ENCODE data around the gene CDCP2. TPM values are rescaled to one million over a fixed set of nuclear protein-coding genes. Genes with fewer than 3 reads are reported as not detected.

The CDCP2 gene
- total and polyA plus RNA-seq, 4 donors, result 0.06 to 0.08 TPM; not detected in 2

DNA sequence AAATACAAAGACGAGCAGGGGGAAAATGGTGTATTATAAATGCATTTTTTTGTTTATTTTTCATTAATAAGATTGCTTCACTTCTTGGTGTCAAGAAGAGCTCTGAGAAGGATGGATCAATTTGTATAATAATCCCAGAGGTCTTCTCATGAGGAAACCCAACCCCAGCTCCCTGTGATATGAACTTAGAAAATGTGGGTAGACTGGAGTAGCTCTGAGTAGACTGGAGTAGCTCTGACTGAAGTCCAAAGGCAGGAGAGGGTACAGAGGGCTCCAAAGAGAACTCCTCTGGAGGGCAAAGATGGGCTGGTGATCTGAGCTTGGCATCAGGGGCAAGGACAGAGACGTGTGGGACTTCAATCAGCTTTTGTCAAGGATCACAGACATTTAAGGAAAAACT is 21.4 kb downstream of the CDCP2 start:
- Histone ChIP-seq H3K27me3 (ENCODE audit: control insufficient read depth, insufficient read depth, low read length) (no peaks in the 10 kb centered on the region), H3K9me3 (ENCODE audit: control insufficient read depth, insufficient read depth, low read length) (peaks cover 6% of the 10 kb centered on the region), H3K4me3 (ENCODE audit: low read depth, low read length) (no peak overlapping the region), H3K27ac (ENCODE audit: low read depth, low read length) (no peak overlapping the region), H3K4me1 (ENCODE audit: control insufficient read depth, insufficient read depth, low read length) (peaks cover 10% of the 10 kb centered on the region), H3K36me3 (ENCODE audit: control insufficient read depth, insufficient read depth, low read length) (no peaks in the 10 kb centered on the region)
- WGBS (ENCODE audit: insufficient coverage), result 23% methylated on average over 1 of the region's 2 CpGs
- no peak for DNase-seq (ENCODE audit: low read depth in 4 of 6, low spot score in 6 of 6)

DNA sequence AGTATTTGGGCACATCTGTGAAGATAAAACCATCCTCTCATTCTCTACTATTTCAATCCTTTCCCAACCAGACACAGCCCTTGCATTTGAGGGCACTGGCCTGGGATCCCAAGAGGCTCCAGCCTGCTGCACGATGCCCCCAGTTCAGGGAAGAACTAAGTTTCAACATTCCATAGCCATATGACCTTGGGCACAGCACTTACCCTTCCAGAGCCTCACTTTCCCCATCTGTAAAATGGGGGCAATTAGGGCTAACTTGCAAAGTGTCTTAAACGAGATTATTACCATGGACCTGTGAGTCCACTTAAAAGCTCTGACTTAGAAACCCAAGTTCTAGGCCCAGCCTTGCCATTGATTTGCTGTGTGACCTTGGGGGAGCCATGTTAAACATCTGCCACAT is 22.9 kb downstream of the CDCP2 start:
- WGBS (ENCODE audit: insufficient coverage), result 78% methylated on average over 1 of the region's 2 CpGs
- no peaks in the 10 kb centered on the region for H3K36me3 ChIP-seq (ENCODE audit: control insufficient read depth, insufficient read depth, low read length)
- H3K4me3 ChIP-seq (ENCODE audit: low read depth, low read length), result no peak overlapping the region
- H3K9me3 ChIP-seq (ENCODE audit: control insufficient read depth, insufficient read depth, low read length), result peaks cover 6% of the 10 kb centered on the region
- H3K27ac ChIP-seq (ENCODE audit: low read depth, low read length), result no peak overlapping the region
- no peaks in the 10 kb centered on the region for H3K4me1 ChIP-seq (ENCODE audit: control insufficient read depth, insufficient read depth, low read length)
- DNase-seq (ENCODE audit: low read depth in 4 of 6, low spot score in 6 of 6), result no peak
- H3K27me3 ChIP-seq (ENCODE audit: control insufficient read depth, insufficient read depth, low read length), result no peaks in the 10 kb centered on the region

DNA sequence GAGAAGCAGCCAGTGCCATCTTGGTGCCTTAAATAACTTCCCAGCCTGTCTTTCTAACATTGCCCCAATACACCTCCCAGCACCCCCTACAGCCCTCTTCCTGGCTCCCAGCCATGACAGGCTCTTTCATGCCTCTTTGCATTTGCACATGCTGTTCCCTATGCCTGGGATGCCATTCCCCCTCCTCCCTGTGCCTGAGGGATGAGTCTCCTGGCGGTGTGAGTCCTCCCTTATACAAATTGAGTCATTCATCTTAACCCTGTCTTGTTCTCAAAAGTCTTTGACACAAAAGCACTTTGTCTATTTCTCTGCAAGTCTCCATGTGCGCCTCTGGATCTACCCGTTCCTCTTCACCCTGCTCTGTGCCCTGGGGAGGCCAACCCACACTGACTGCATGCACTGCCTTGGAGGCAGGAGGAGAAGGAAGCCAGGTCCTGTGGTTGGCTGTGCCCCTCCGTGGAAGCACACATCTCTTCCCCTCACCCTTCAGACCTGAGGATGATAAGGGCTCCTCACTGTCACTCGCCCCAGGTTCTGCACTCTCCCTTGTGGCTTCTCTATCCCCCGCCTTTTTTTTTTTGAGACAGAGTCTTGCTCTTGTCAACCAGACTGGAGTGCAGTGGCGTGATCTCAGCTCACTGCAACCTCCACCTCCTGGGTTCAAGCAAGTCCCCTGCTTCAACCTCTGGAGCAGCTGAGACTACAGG is 25.1 kb downstream of the CDCP2 start:
- Histone ChIP-seq H3K4me1 (ENCODE audit: control insufficient read depth, insufficient read depth, low read length) (no peaks in the 10 kb centered on the region), H3K9me3 (ENCODE audit: control insufficient read depth, insufficient read depth, low read length) (peaks cover 6% of the 10 kb centered on the region), H3K4me3 (ENCODE audit: low read depth, low read length) (no peak overlapping the region), H3K27ac (ENCODE audit: low read depth, low read length) (no peak overlapping the region), H3K36me3 (ENCODE audit: control insufficient read depth, insufficient read depth, low read length) (no peaks in the 10 kb centered on the region), H3K27me3 (ENCODE audit: control insufficient read depth, insufficient read depth, low read length) (no peaks in the 10 kb centered on the region)
- no peak for DNase-seq (ENCODE audit: low read depth in 4 of 6, low spot score in 6 of 6)
- WGBS (ENCODE audit: insufficient coverage), result 91% methylated on average over 7 of the region's 7 CpGs

DNA sequence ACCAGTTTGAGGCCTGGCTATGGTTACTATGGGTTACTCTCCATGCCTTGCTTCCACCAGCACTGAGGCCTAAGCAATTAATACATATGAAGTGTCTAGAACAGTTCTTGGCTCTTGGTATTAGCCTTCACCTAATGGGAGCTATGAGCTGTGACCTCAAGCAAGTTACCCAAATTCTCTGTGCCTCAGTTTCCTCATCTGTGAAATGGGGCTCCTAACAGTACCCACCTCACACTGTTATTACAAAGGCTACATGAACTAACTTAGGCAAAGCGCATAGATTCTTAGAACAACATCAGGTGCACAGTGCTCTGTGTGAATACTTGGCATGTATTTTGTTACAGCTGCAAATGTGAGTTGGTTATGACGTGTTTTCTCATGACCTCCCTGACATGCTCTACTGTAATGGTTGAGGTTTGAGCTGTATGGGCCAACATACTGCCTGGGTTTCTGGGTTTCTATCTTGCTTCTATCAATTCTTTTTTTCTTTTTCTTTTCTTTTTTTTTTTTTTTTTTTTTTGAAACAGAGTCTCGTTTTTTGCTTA is 26.5 kb downstream of the CDCP2 start:
- Histone ChIP-seq H3K9me3 (ENCODE audit: control insufficient read depth, insufficient read depth, low read length) (peaks cover 6% of the 10 kb centered on the region), H3K36me3 (ENCODE audit: control insufficient read depth, insufficient read depth, low read length) (no peaks in the 10 kb centered on the region), H3K27me3 (ENCODE audit: control insufficient read depth, insufficient read depth, low read length) (peaks cover 8% of the 10 kb centered on the region), H3K4me1 (ENCODE audit: control insufficient read depth, insufficient read depth, low read length) (peaks cover 10% of the 10 kb centered on the region), H3K27ac (ENCODE audit: low read depth, low read length) (no peak overlapping the region), H3K4me3 (ENCODE audit: low read depth, low read length) (no peak overlapping the region)
- no peak for DNase-seq (ENCODE audit: low read depth in 4 of 6, low spot score in 6 of 6)
- 100% methylated on average over 1 of the region's 3 CpGs for WGBS (ENCODE audit: insufficient coverage)

DNA sequence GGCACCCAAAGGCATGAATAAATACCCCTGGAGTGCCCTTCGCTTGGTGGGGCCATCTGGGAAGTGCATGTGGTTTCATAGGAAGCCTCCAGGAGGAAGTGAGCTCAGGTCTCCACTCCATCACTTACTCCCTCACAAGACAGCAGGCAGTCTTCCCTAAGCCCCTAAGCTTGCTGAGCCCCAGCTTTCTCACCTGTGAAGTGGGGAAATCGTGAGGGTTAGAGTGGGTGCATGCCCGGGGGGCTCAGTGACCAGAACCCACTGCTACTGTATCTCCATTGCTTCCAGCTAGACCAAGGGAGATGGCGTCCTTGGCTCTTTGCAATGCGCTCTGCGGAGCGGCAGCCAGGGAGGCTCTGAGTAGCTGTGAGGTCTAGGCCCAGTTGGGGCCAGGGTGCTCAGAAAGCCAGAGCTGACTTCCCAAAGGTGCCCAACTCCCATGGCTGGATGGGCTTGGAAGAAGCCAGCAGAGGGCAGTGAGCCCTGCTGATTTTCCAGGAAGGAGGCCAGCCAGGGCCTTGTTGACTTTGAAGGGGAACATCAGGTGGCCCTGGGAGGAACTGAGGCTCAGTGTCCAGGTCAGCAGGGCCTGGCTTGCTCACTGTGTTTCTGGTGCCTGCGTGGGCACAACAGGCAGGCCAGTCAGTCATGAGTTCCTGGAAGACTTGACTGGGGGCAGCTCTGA is 27.3 kb downstream of the CDCP2 start:
- DNase-seq (ENCODE audit: low read depth in 4 of 6, low spot score in 6 of 6), result no peak
- H3K36me3 ChIP-seq (ENCODE audit: control insufficient read depth, insufficient read depth, low read length), result no peaks in the 10 kb centered on the region
- no peak overlapping the region for H3K27ac ChIP-seq (ENCODE audit: low read depth, low read length)
- peaks cover 6% of the 10 kb centered on the region for H3K9me3 ChIP-seq (ENCODE audit: control insufficient read depth, insufficient read depth, low read length)
- H3K4me1 ChIP-seq (ENCODE audit: control insufficient read depth, insufficient read depth, low read length), result peaks cover 14% of the 10 kb centered on the region
- 94% methylated on average over 5 of the region's 8 CpGs for WGBS (ENCODE audit: insufficient coverage)
- H3K27me3 ChIP-seq (ENCODE audit: control insufficient read depth, insufficient read depth, low read length), result peaks cover 8% of the 10 kb centered on the region
- no peak overlapping the region for H3K4me3 ChIP-seq (ENCODE audit: low read depth, low read length)

DNA sequence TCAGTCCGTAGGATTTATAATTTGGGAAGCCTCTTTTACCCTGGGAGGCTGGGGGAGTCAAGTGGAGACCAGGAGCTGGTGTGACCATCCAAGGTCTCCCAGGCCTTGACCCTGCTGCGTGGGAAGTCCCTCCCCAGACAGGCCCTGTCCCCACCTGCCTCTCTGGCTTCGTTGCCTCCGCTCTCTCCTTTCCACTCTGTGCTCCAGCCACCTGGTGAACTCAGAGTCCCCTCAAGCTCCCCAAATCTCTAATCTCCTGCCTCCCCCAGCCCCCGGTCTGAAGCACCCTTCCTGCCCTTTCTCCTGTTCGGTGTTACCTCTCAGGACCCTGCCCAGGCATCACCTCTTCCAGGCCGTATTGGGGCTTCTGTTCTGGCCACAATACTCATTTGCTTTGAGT is 27.9 kb downstream of the CDCP2 start:
- WGBS (ENCODE audit: insufficient coverage), result 90% methylated on average over 6 of the region's 7 CpGs
- no peak overlapping the region for H3K27ac ChIP-seq (ENCODE audit: low read depth, low read length)

DNA sequence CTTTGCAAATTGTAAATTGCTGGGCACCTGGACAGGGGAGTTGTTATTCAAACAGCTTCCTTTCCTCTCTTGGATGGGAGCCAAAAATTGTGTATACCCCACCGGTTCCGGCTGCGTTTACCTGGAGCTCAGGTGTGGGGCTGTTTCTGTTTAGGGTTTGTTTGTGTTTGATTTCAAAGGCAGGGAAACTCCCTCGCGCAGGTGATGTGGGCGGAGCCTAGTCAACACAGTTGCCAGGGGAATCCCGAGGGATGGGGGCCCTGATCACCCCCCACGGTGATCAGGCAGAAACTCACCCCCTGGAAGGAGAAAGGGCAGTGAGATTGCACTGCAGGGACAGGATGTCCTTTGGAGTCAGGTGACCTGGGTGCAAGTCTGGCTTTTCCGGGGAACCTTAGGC is 28.3 kb downstream of the CDCP2 start:
- Histone ChIP-seq H3K27me3 (ENCODE audit: control insufficient read depth, insufficient read depth, low read length) (peaks cover 8% of the 10 kb centered on the region), H3K36me3 (ENCODE audit: control insufficient read depth, insufficient read depth, low read length) (no peaks in the 10 kb centered on the region), H3K27ac (ENCODE audit: low read depth, low read length) (no peak overlapping the region), H3K4me1 (ENCODE audit: control insufficient read depth, insufficient read depth, low read length) (peaks cover 14% of the 10 kb centered on the region), H3K4me3 (ENCODE audit: low read depth, low read length) (no peak overlapping the region), H3K9me3 (ENCODE audit: control insufficient read depth, insufficient read depth, low read length) (peaks cover 6% of the 10 kb centered on the region)
- no peak for DNase-seq (ENCODE audit: low read depth in 4 of 6, low spot score in 6 of 6)
- 60% methylated on average over 8 of the region's 9 CpGs for WGBS (ENCODE audit: insufficient coverage)

More for the DNA sequence above, 27.9 kb downstream of the CDCP2 start:
- Histone ChIP-seq H3K4me1 (ENCODE audit: control insufficient read depth, insufficient read depth, low read length) (peaks cover 14% of the 10 kb centered on the region), H3K27me3 (ENCODE audit: control insufficient read depth, insufficient read depth, low read length) (peaks cover 8% of the 10 kb centered on the region), H3K36me3 (ENCODE audit: control insufficient read depth, insufficient read depth, low read length) (no peaks in the 10 kb centered on the region), H3K9me3 (ENCODE audit: control insufficient read depth, insufficient read depth, low read length) (peaks cover 6% of the 10 kb centered on the region), H3K4me3 (ENCODE audit: low read depth, low read length) (no peak overlapping the region)
- no peak for DNase-seq (ENCODE audit: low read depth in 4 of 6, low spot score in 6 of 6)

DNA sequence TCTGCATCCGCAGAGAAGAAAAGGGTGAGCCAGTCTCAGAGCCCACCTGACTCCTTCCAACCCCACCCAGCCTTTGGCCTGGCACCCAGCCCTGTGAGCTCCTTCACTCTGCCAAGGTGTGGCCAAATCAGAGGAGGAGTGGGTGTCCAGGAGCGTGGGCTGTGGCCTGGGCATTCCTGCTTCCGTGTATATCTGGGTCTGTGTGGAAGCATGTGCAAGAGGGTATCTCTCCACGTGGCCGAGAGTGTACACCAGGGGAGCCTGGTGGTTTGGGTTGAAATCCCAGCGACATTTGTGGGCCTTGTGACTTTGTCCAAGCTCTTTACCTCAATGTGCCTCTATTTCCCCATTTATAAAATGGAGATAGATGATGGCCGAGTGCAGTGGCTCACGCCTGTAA is 29.8 kb downstream of the CDCP2 start:
- H3K27me3 ChIP-seq (ENCODE audit: control insufficient read depth, insufficient read depth, low read length), result peaks cover 8% of the 10 kb centered on the region
- WGBS (ENCODE audit: insufficient coverage), result 100% methylated on average over 2 of the region's 8 CpGs
- DNase-seq (ENCODE audit: low read depth in 4 of 6, low spot score in 6 of 6), result no peak
- H3K4me1 ChIP-seq (ENCODE audit: control insufficient read depth, insufficient read depth, low read length), result peaks cover 14% of the 10 kb centered on the region
- no peak overlapping the region for H3K4me3 ChIP-seq (ENCODE audit: low read depth, low read length)
- peaks cover 6% of the 10 kb centered on the region for H3K9me3 ChIP-seq (ENCODE audit: control insufficient read depth, insufficient read depth, low read length)
- no peaks in the 10 kb centered on the region for H3K36me3 ChIP-seq (ENCODE audit: control insufficient read depth, insufficient read depth, low read length)
- no peak overlapping the region for H3K27ac ChIP-seq (ENCODE audit: low read depth, low read length)

DNA sequence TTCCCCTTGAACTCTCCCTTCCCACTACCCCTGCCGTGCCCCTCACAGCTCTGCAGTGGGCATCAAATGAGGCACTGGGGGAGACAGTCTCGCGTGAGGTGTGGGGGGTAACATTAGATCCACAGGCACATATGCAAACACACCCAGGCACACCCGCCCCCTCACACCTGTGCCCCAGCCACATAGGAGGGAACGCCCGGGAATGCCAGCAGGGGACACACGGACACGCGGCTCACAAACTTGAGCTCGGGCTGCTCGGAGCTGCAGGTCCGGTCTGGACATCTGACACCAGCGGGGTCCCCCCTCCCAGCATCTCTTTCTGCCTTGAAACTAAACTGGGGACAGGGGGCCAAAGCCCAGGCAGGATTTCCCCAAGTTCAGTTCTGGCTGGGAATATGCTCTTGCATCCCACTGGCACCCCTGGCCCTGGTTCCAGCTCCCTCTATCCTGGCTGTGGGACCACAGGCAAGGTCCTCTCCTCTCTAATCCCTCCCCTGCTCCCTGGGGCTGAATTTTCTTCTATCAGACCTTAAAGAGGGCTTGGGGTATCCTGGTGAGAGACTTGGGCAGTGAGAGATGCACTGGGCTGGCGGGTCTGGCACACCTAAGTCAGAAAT is 30.6 kb downstream of the CDCP2 start:
- no peak overlapping the region for H3K4me3 ChIP-seq (ENCODE audit: low read depth, low read length)
- H3K36me3 ChIP-seq (ENCODE audit: control insufficient read depth, insufficient read depth, low read length), result no peaks in the 10 kb centered on the region
- H3K9me3 ChIP-seq (ENCODE audit: control insufficient read depth, insufficient read depth, low read length), result peaks cover 3% of the 10 kb centered on the region
- H3K4me1 ChIP-seq (ENCODE audit: control insufficient read depth, insufficient read depth, low read length), result peaks cover 17% of the 10 kb centered on the region
- 42% methylated on average over 9 of the region's 14 CpGs for WGBS (ENCODE audit: insufficient coverage)
- DNase-seq (ENCODE audit: low read depth in 4 of 6, low spot score in 6 of 6), result no peak
- H3K27ac ChIP-seq (ENCODE audit: low read depth, low read length), result no peak overlapping the region
- H3K27me3 ChIP-seq (ENCODE audit: control insufficient read depth, insufficient read depth, low read length), result peaks cover 8% of the 10 kb centered on the region

Measured in spinal cord (tissue), 10 donors.